Measurements from ENCODE around the gene GAS6.

The GAS6 gene

DNA sequence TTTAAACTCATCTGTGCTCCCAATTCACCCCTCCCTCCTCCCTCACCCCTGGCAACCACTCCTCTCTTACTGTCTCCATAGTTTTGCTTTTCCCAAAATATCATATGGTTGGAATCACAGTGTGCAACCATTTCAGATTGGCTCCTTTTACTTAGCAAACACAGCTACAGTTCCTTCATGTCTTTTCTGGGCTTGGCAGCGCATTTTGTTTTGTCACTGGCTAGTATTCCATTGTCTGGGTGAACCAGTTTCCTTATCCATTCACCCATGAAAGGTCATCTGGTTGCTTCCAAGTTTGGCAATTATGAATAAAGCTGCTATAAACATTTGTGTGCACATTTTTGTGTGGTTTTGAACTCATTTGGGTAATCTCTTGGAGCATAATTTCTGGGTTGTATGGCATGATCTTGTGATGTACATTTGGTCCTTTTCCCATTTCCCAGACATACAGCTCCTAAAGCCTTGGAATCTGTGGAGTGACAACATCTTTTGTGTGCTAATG is 23.9 kb upstream of the GAS6 start:
- DNase-seq (ENCODE audit: low spot score) = no peak

DNA sequence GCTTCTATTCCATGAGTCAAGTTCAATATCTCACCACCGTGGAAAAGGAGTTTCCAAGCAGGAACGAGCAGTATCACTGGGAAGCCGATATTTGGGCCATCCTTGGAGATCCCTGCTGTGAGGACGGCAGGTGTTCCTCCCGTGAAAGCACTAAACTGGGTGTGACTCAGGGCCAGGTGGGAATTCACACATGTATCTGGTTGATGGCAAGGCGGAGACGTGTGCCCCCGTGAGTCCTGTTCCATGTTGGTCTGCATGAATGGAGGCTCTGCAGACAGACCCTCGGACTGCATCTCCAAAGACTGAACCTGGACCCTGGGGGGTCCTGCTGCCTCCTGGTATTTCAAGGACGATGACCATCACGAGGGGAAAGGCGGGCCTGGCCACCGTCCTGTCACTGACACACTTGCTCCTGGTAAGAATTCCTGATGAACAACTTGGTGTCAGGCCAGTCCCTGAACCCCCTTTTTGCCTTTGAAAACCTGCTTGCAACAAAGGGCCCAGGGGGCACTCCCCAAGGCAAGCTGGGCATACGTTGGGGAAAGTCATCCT is 22.8 kb upstream of the GAS6 start:
- no peak for DNase-seq (ENCODE audit: low spot score)

DNA sequence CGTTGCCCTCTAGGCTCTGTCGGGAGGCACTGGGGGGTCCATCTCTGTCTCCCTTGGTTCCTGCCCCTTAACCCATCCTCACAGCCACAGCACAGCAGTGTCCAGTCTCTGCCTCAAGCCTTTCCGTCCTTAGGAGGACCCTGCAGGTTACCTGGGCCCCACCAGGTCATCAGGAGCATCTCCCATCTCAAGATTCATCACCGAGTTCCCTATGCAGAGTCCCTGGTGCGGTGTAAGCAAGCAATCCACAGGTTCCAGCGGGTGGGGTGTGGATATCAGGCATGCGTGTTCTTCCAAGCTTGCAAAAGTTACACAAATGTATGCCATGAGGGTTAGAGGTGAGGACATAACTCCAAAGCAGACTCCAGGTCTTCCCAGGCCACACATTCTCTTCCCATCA is 20.9 kb upstream of the GAS6 start:
- DNase-seq (ENCODE audit: low spot score) = no peak

DNA sequence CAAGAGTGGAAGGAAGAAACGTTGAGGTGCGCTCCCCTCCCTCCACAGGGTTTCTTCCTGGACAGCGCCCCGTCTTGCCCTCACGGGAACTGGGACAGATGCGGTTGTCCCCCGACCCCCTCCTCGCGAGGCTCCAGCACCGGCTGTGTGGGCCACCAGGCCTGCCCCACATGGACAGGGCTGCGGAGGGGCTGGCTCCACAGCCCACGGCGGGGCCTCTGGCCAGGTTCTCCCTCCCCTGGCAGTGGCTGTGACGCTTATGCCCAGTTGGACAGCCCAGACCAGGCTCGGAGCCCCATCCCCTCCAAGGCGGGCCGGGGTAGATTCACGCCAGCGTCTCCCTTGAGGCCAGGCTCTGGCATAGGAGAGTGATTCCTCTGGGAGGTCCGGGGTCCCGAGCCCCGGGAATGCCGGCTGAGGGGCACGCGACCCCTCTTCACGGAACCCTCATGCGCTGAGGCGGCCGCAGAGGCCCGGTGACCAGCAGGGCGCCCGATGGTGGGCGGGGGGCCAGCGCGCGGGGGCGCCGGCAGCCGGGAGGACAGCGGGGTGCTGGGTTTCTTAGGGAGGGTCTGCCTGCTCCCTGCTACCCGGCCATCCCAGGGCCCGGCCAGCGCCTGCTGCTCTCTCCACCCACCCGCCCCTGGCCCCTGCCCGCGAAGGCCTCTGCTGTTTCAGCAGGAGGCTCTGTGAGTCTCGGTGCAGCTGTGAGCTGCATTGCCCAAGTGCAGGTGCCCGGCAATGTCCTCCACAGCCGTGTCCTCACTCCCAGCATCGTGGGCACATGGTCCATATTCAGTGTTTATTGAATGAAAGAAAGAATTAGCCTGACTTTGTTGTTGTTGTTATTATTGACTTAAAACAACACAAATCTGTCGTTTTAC is 20.3 kb upstream of the GAS6 start:
- no peak for DNase-seq (ENCODE audit: low spot score)

DNA sequence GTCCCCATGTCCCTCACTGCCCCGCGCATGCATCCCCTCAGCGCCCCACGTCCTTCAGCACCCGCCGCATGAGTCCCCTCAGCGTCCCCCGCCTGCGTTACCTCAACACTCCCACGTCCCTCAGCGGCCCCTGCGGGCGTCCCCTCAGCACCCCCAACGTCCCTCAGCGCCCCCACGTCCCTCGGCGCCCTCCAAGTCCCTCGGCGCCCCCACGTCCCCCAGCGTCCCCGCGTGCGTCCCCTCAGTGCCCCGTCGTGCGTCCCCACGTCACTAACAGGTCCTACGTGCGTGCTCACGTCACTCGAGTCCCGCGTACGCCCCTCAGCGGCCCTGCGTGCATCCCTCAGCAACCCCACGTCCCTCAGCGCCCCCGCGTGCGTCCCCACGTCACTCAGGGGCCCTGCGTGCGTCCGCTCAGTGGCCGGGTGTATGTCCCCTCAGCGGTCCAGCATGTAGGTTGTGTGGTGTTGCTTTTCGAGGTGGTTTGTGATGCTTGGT is 19.5 kb upstream of the GAS6 start:
- DNase-seq (ENCODE audit: low spot score) = no peak

DNA sequence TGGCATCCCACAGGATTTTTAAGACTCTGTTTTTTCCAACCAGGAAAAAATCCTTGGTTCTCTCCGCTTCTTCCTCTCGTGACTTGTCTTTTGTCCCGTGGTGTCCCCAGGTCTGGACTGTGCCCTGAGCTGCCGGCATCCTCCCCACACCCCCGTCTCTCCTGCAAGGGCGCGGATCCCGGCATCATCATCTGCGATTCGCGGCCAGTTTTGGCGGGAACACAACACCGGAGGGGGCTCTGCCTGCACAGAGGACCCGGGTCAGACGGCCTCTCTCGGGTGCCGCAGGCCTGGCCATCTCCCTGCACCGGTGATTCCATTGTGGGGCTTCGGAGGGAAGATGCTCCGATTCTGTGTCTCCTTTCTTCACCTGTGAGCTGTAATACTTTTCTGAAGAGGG is 18.8 kb upstream of the GAS6 start:
- DNase-seq (ENCODE audit: low spot score) = no peak

DNA sequence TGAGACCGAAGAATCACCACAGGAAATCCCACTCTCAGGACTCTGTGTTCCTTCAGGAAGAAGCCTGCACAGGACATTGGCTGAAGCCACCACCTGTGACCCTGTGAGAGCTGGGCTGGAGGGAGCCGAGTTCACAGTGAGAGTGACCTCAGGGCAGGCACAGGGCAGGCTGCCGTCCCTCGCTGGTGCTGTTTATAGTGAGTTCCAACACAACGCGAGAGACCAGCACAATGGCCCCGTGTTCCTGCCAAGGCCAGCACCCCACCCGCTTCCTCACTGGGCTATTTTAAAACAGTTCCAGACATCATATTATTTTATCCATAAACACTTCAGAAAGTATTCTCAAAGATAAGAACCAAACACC is 18.4 kb upstream of the GAS6 start:
- no peak for DNase-seq (ENCODE audit: low spot score)

DNA sequence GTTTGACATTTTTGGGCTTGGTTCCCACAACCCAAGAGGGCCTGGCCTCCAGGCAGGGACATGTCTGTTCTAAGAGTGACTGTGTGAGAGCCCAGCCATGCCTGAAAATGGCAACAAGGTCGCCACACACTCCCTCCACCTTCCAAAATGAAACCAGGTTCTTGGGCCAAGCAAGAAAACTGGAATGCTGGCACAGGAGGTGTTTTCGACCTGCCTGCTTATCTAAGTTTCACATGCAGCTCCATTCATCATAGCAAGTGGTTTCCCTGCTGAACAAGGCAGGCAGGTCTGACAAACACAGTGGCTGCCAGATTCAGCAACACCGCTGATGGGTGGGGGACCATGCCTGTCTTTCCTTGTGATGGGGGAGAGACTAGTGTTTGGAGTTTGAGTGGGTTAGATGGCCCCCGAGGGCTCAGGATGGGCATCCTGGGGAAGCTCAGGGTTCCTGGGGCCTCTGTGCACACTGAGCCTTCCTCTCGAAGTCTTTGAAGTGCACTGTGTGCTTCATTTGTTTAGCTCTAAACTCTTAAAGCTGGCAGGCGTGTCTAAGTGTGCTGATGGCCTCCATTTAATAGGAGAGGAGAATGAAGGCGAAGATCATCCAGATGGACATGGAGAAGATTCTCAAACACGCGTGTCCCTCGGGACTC is 17.9 kb upstream of the GAS6 start:
- DNase-seq (ENCODE audit: low spot score) = no peak

DNA sequence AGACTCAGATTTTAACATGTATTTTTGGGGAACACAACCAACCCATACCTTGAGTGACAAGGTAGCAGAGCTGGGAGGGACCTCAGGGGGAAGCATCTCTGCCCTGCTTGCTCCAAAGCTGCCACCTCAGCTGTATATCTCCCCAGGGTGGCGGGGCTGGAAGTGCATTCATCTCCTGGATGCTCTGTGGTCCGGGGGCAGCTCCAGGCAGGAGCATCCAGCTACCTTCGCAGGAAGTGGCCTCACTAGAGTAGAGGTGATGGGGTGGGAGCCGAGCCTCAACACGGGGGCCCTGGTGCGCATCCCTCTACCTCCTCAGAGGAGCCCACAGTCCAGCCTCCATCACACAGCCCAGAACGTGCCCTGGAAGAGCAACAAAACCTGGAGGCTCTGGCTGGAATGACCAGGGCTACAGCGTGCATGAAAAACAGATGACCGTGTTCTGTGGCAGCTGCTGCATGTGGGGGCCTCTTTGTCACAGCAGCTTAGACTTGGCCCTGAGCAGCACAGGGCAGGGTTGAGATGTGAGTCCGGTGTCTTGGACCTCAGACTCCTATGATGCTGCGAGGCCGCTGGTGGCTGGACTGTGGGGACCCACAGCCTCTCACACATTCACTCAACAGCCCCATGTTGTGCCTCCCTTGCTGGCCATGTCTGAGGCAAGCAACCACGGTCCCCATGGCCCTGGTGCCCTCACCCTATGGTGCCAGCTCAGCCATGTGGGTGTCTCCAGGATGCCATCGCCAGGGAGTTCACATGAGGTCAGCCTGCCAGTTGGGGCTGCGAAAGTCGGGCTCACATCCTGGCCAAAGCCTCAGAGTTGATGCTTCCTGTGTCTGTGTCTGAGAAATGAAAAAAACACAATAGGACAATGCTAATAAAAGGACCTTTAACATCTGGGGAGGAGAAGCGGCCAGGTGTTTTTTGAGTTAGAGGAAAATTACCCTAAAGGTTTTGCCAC is 17.1 kb upstream of the GAS6 start:
- no peak for DNase-seq (ENCODE audit: low spot score)

DNA sequence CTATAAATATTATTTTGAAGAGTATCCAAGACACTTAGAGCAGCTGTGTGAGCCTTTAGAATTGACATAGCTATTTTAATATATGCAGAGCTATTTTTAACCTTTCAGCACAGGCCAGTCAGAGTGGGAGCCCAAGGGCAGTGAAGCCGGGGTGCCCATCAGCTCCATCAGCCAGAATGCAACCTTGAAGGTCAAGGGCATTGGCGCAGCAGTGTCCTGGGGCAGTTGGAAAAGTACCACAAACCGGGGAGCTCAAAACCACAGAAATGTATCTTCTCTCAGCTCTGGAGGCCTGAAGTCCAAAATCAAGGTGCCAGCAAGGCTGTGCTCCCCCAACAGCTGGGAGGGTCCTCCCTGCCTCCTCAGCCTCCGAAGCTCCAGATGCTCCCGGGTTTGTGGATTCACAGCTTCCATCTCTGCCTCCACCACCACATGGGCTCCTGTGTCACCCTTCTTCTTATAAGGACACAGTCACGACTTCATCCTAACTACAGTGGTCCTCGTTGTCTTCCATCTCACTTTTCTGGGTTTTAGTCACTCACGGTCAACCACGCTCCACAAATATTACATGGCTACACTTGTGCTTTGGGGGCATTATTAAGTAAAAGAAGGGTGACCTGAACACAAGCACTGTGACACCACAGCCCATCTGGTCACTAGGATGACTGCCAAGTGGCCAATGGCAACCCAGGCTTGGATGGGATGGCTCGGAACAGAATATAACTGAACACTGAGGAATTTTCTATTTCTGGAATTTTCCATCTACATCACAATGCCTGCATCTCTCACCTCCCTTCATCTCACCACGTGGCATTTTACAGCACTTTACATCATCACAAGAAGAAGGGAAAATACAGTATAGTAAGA is 15.9 kb upstream of the GAS6 start:
- no peak for DNase-seq (ENCODE audit: low spot score)

DNA sequence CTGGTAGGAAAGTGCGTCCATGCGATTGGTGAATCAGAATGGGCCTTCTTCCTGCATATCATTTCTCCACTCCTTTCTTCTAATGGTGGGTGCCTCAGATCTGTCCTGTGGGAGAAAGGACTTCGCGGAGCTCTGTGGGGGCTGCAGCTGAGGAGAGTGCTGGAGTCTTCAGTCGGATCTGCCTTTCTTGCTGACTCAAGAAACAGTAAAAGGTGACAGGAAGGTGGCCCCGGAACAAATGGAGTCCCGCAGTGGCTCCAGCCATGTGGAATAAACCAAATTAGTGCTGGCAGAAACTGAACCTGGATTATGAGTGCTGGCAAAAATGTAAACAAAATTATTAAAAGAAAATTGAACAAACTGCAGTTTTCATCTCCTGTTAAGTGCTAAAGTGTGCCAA is 15.1 kb upstream of the GAS6 start:
- DNase-seq (ENCODE audit: low spot score) = no peak

DNA sequence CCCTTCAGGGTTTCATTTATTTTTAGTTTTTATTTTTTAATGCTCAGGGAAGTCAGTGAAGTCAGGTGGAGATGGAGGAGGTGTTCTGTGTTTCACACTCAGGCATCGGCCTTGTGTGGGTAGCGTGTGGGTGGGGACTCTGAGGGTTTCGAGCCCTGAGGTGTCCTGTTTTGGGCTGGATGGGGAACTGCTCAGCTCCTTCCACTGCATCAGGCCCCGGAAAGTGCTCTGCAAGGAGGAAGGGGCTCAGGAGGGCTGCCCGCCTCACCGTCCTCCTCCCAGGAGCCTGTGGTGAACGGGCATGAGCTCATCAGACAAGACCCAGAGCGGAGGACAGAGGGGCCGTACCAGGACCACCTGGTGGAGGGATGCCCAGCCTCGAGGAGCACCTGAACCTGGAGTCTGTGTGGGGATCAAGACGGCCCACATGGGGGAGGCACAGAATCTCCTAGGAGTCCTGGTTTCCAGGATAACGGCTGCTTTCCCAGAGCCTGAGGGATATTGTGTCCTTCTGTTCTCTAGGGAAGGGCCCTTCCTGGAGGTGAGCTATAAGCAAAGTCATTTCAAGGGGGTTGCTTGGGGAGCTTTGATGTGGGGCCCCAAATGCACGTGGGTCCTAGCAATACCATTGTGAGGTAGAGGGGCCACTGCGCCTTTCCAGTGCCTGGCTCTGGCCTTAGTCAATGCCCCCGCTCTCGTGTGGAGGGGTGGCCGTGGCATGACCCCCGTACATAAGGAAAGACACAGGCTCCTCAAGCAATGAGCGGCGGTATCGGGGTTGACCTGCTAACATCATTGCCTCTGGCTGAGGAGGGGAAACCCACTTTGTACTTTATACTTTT is 13.5 kb upstream of the GAS6 start:
- DNase-seq (ENCODE audit: low spot score) = no peak

DNA sequence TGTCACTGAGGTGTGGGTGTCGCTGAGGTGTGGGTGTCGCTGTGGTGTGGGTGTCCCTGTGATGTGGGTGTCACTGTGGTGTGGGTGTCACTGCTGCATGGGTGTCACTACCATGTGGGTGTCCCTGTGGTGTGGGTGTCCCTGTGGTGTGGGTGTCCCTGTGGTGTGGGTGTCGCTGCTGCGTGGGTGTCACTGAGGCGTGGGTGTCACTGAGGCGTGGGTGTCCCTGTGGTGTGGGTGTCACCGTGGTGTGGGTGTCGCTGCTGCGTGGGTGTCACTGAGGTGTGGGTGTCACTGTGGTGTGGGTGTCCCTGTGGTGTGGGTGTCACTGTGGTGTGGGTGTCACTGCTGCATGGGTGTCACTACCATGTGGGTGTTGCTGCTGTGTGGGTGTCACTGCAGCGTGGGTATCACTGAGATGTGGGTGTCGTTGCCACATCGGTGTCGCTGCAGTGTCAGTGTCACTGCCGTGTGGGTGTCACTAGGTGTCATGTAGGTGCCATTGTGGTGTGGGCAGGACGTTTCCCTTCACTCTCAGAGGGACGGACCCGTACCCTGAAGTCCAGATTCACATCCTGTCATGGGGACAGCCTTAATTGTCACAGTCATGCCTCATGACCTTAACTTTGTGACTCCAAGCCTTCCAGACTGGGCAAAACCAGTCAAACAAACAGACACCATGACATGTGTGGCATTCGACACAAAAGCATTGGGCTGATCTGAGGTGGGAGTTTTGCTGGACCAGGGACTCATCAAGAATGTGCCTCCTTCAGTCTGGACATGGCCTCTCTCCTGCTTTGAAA is 12.7 kb upstream of the GAS6 start:
- no peak for DNase-seq (ENCODE audit: low spot score)

DNA sequence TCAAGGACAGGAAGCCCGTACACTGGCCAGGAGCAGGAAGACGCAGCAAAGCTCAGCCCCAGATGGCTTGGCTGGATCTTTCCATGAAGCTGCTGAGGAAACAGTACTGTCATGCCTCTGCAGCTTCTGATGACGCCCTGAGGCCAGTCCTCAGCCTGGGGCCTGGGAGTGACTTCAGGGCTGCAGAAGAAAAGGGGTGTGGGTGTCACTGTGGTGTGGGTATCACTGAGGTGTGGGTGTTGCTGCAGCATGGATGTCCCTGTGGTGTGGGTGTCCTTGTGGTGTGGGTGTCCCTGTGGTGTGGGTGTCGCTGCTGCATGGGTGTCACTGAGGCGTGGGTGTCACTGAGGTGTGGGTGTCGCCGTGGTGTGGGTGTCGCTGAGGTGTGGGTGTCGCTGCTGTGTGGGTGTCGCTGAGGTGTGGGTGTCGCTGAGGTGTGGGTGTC is 12.0 kb upstream of the GAS6 start:
- DNase-seq (ENCODE audit: low spot score) = no peak

DNA sequence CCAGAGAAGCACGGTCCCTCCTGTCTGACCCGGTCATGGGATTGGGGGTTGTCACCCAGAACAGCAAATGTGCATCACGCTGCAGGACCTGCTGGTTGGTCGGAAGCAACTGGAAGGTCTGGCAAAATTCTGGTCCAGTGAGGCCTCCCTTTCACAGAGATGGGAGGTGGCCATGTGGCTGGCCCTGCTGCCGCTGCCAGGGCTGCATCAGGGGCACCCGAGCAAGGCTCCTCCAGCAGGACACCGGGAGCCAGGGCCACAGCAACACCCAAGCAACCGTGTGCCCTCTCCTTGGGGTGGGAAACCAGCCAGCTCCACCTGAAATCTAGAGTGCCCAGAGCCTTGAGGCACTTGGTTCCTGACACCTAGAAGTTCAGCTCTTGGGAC is 11.5 kb upstream of the GAS6 start:
- DNase-seq (ENCODE audit: low spot score) = no peak

DNA sequence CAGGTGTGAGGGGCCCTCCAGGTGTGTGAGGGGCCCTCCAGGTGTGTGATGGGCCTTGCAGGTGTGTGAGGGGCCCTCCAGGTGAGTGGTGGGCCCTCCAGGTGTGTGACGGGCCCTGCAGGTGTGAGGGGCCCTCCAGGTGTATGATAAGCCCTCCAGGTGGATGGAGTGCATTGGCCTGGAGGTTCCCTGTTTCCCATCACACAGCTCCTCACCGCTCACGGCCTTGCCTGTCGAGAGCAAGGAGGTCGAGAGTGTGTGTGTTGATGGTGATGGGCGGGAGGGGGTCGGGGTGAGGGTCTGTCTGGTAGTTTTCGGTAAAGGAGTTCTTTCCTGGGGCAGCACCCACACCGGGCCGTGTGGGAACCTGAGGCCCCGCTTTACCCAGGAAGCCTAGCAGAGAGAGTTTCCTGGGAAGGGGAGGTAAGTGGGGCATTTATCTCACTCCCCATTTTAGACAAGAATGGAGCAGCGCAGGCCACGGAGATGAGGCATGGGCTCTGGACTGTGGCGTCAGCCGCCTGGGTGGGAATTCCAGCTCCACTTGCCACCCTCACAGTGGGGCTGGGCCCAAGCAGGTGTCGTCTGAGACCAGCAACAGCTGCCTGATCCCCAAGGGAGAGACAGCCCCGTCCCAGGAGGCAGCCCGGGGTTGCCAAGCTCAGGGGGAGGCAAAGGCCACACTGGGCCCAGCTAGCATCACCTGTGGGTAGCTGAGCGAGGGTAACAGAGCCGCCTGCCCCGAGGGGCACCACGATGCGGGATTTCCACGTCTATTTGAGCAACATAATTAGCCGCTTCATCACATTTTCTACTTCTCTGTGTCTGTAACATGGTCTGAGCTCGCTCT is 10.9 kb upstream of the GAS6 start:
- no peak for DNase-seq (ENCODE audit: low spot score)

DNA sequence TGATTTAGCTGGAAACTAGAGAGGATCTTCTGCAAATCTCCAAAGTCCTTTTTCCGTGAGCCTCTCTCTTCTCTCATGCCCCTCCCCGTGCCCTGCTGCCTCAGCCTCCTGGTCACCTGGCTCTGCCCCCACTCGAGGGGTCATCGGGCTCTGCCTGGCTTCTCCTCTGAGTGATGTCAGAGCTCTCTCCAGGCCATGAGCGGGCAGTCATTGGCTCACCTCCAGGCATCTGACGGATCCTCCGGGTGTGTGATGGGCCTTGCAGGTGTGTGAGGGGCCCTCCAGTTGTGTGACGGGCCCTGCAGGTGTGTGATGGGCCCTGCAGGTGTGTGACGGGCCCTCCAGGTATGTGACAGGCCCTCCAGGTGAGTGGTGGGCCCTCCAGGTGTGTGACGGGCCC is 10.3 kb upstream of the GAS6 start:
- no peak for DNase-seq (ENCODE audit: low spot score)

DNA sequence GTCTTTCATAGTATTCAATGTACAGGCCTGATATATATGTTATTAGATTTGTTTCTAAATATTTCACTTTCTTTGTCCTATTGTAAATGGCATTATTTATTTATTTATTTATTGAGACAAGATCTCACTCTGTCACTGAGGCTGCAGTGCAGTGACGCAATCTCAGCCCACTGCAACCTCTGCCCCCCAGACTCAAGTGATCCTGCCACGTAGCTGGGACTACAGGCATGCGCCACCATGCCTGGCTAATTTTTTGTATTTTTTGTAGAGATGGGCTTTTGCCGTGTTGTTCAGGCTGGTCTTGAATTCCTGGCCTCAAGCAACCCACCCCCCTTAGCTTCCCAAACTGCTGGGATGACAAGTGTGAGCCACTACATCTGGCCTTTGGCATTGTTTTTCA is 5.4 kb upstream of the GAS6 start:
- DNase-seq (ENCODE audit: low spot score) = no peak

Data from activated CD4-positive, alpha-beta T cell treated with anti-CD3 and anti-CD28 coated beads, Interleukin-2, Interleukin-4, amounts not matched to agents 100 ng/mL and 50 ng/mL, durations not matched to agents 16 hours and 8 hours (primary cell).